Measurements from ENCODE around the gene PTTG1IP. TPM values are rescaled to one million over a fixed set of nuclear protein-coding genes. Genes with fewer than 3 reads are reported as not detected.

The PTTG1IP gene
- total RNA-seq, 1 donor from 2014 or later, result 240 TPM

DNA sequence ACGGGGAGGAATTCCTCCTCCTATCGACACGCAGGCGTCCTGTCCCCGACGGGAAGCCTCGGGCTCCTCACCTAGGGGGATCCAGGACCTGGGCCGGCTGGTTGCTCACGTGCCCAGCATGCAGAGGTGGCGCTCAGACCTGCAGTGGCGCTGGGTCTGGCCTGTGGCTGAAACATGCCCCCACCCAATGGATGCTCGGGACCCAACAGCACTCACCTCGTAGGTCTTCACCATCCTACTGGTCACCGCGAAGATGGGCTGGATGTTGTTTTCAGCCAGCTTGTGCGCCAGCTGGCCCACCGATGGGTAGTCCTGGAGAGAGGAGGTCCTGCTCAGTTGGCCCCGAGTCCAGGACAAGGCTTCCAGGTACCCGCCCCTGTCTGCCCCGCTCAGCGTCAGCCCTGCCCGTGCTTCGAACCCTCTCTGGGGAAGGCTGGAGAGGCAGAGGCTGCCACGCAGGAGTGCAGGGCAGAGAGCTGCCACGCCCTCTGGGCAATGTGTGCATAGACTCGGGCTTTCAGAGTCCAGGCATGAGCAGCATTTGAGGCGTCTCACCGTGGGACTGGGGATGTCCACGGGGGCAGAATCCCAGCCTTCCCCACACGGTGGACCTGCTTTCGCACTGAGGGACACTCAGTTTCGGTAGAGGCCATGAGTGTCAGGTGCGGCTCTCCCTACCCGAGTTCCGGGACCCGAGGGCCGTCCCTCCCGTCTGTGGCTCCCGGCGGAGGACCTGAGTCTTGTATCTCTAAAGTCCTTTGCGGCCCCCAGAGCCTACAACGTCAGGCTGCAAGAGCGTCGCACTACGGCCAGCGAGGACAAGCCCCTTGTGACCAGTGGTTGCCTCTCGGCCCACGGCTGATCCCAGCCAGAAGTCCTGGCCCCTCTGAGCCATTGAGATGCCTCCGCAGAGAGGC is 25.6 kb upstream of the PTTG1IP start:
- no peak overlapping the region for H3K27ac Mint-ChIP-seq (ENCODE audit: unreplicated experiment)
- peaks cover 58% of the 10 kb centered on the region for H3K27me3 Mint-ChIP-seq (ENCODE audit: low read depth, unreplicated experiment)
- Histone ChIP-seq H3K9me3 (ENCODE audit: insufficient read depth, low read depth, low read length) (no peaks in the 10 kb centered on the region), H3K4me2 (ENCODE audit: low read length) (no peak overlapping the region), H3K79me2 (ENCODE audit: insufficient read depth, low read length) (no peaks in the 10 kb centered on the region), H3K4me1 (ENCODE audit: insufficient read depth, low read length) (no peaks in the 10 kb centered on the region), H3K27me3 (ENCODE audit: insufficient read depth, low read length) (peaks cover 21% of the 10 kb centered on the region), H3K9ac (ENCODE audit: low read length) (no peak overlapping the region), H3K36me3 (ENCODE audit: insufficient read depth, low read length) (no peaks in the 10 kb centered on the region), H2AFZ (ENCODE audit: low read depth, low read length) (no peak overlapping the region), H3K4me3 (ENCODE audit: insufficient read depth, low read depth, low read length) (no peak overlapping the region), H4K20me1 (ENCODE audit: insufficient read depth, low read length) (no peaks in the 10 kb centered on the region), H3K27ac (ENCODE audit: low read depth, low read length) (no peak overlapping the region)
- TF ChIP-seq EZH2 (IDR thresholded peaks at IDR 0.05; ENCODE audit: insufficient read depth, low read length), result no peak
- TF ChIP-seq, protein P1, sequence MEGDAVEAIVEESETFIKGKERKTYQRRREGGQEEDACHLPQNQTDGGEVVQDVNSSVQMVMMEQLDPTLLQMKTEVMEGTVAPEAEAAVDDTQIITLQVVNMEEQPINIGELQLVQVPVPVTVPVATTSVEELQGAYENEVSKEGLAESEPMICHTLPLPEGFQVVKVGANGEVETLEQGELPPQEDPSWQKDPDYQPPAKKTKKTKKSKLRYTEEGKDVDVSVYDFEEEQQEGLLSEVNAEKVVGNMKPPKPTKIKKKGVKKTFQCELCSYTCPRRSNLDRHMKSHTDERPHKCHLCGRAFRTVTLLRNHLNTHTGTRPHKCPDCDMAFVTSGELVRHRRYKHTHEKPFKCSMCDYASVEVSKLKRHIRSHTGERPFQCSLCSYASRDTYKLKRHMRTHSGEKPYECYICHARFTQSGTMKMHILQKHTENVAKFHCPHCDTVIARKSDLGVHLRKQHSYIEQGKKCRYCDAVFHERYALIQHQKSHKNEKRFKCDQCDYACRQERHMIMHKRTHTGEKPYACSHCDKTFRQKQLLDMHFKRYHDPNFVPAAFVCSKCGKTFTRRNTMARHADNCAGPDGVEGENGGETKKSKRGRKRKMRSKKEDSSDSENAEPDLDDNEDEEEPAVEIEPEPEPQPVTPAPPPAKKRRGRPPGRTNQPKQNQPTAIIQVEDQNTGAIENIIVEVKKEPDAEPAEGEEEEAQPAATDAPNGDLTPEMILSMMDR (IDR thresholded peaks at IDR 0.05; ENCODE audit: insufficient read depth, low read depth, low read length), result no peak
- FAIRE-seq (no peak), DNase-seq (ENCODE audit: low read depth) (no peak)
- no peaks in the 10 kb centered on the region for H3K36me3 Mint-ChIP-seq (ENCODE audit: low read depth, unreplicated experiment)
- no peaks in the 10 kb centered on the region for H3K4me1 Mint-ChIP-seq (ENCODE audit: low read depth, unreplicated experiment)
- peaks cover 7% of the 10 kb centered on the region for H3K9me3 Mint-ChIP-seq (ENCODE audit: unreplicated experiment)
- no peak overlapping the region for H3K4me3 Mint-ChIP-seq (ENCODE audit: unreplicated experiment)

DNA sequence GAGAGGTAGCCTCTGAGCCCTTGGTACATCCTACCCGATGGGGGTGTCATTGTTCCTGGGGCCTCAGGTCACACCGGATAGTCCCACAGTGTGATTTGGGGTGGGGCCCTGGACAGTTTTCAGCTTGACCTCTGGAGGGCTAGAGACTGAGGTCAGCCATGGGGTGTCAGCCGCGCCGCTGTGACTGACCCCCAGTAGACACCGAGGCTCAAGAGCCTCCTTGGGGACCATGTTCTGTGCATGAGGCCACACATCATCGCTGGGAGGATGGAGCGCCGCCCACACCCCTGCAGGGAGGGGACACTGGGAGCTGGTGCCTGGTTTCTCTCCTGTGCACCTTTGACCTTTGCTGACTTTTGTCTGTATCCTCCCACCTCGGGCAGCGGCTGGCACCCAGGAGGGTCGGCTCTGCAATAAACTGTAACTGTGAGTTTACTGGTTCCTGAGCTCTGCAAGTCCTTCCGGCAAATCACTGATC is 24.6 kb upstream of the PTTG1IP start:
- no peaks in the 10 kb centered on the region for H3K9me3 ChIP-seq (ENCODE audit: insufficient read depth, low read depth, low read length)
- Mint-ChIP-seq H3K9me3 (ENCODE audit: unreplicated experiment) (peaks cover 7% of the 10 kb centered on the region), H3K4me1 (ENCODE audit: low read depth, unreplicated experiment) (no peaks in the 10 kb centered on the region), H3K27ac (ENCODE audit: unreplicated experiment) (no peak overlapping the region), H3K4me3 (ENCODE audit: unreplicated experiment) (no peak overlapping the region), H3K27me3 (ENCODE audit: low read depth, unreplicated experiment) (peaks cover 64% of the 10 kb centered on the region), H3K36me3 (ENCODE audit: low read depth, unreplicated experiment) (no peaks in the 10 kb centered on the region)
- peaks cover 6% of the 10 kb centered on the region for H4K20me1 ChIP-seq (ENCODE audit: insufficient read depth, low read length)
- TF ChIP-seq EZH2 (IDR thresholded peaks at IDR 0.05; ENCODE audit: insufficient read depth, low read length), result no peak
- TF ChIP-seq, protein P1 (IDR thresholded peaks at IDR 0.05; ENCODE audit: insufficient read depth, low read depth, low read length), result no peak
- no peak overlapping the region for H3K4me3 ChIP-seq (ENCODE audit: insufficient read depth, low read depth, low read length)
- H3K79me2 ChIP-seq (ENCODE audit: insufficient read depth, low read length), result no peaks in the 10 kb centered on the region
- H3K36me3 ChIP-seq (ENCODE audit: insufficient read depth, low read length), result no peaks in the 10 kb centered on the region
- no peak for DNase-seq (ENCODE audit: low read depth)
- no peaks in the 10 kb centered on the region for H3K4me1 ChIP-seq (ENCODE audit: insufficient read depth, low read length)
- H3K27me3 ChIP-seq (ENCODE audit: insufficient read depth, low read length), result peaks cover 30% of the 10 kb centered on the region
- FAIRE-seq, result no peak
- no peak overlapping the region for H3K4me2 ChIP-seq (ENCODE audit: low read length)
- no peak overlapping the region for H3K9ac ChIP-seq (ENCODE audit: low read length)
- H3K27ac ChIP-seq (ENCODE audit: low read depth, low read length), result no peak overlapping the region
- H2AFZ ChIP-seq (ENCODE audit: low read depth, low read length), result no peak overlapping the region

All from astrocyte (in vitro differentiated cells and primary cell).